Endothelial cell of umbilical vein (primary cell): ENCODE data around the gene DDOST. TPM values are rescaled to one million over a fixed set of nuclear protein-coding genes. Genes with fewer than 3 reads are reported as not detected.

Experiments
- BruUV-seq: library from RNA; stranded (reverse); fragments of 400-500 nt; replicated peaks from 2 replicates; lab custom pipeline; 2021; lab: Mats Ljungman, UMichigan
- CTCF ChIA-PET: fragments of 300-600, 350-600 bp; sonication (Branson Sonifier 250); formaldehyde crosslinking; loops from one replicate; lab custom pipeline; 2021; ENCODE audit warnings: antibody characterized with exemption, inconsistent platforms; lab: Charles Lee
- POLR2A ChIA-PET: fragments of 300-600, 350-600 bp; sonication (Branson Sonifier 250); formaldehyde crosslinking; loops from one replicate; lab custom pipeline; 2021; ENCODE audit warnings: antibody characterized with exemption, inconsistent platforms; lab: Charles Lee
- DNase-seq: peaks from one replicate; pipeline ENCODE4 v3.0.0-alpha.2; 2011; ENCODE audit warnings: low read depth, low spot score
- FAIRE-seq: peaks from 2 replicates; lab custom pipeline; 2011; peaks lifted over from hg19 to GRCh38; lab: Jason Lieb, UNC
- H2AFZ ChIP-seq: 2 replicates; pipeline ENCODE4 v1.6.0; 2012; ENCODE audit warnings: low read depth, low read length, control low read depth, inconsistent platforms
- H3K27ac ChIP-seq: 2 replicates; pipeline ENCODE4 v1.5.1; 2011; ENCODE audit warnings: low read depth, mild to moderate bottlenecking, control low read depth, low read length, moderate library complexity; ENCODE audit not compliant: insufficient read depth
- H3K27me3 ChIP-seq, 2 experiments: 2 replicates each; pipeline versions ENCODE4 v1.6.0 to v1.6.1; 2011; ENCODE audit warnings: low read length in 2 of 2, mixed read lengths in 1 of 2; ENCODE audit not compliant: control insufficient read depth in 2 of 2, insufficient read depth in 2 of 2
- H3K36me3 ChIP-seq, 2 experiments: 2 replicates in 1 of 2; 3 replicates in 1 of 2; pipeline ENCODE4 v1.5.1; 2011; ENCODE audit warnings: low read length in 2 of 2, mild to moderate bottlenecking in 1 of 2, moderate library complexity in 1 of 2; ENCODE audit not compliant: control insufficient read depth in 2 of 2, insufficient read depth in 2 of 2; ENCODE audit errors: extremely low read depth in 1 of 2
- H3K4me1 ChIP-seq: 3 replicates; pipeline ENCODE4 v1.5.1; 2011; ENCODE audit warnings: mild to moderate bottlenecking, low read length; ENCODE audit not compliant: control insufficient read depth, insufficient read depth; ENCODE audit errors: extremely low read depth
- H3K4me2 ChIP-seq: 2 replicates; pipeline ENCODE4 v1.6.1; 2011; ENCODE audit warnings: low read length, control low read depth, mixed read lengths; ENCODE audit not compliant: insufficient read depth
- H3K4me3 ChIP-seq, 3 experiments: fragments of 200-600 bp in 1 of 3; sonication (generic), shearing (Covaris generic) in 1 of 3; replicated peaks in 1 of 3; 2 replicates each; pipeline ENCODE4 v1.5.1; 2011 to 2016; ENCODE audit warnings: control low read depth in 3 of 3, low read length in 3 of 3, mild to moderate bottlenecking in 2 of 3, inconsistent platforms in 1 of 3, low read depth in 1 of 3, moderate library complexity in 1 of 3; ENCODE audit not compliant: insufficient read depth in 1 of 3
- H3K79me2 ChIP-seq: 2 replicates; pipeline ENCODE4 v1.6.0; 2012; ENCODE audit warnings: low read length, inconsistent platforms; ENCODE audit not compliant: control insufficient read depth, insufficient read depth
- H3K9ac ChIP-seq: replicated peaks from 2 replicates; pipeline ENCODE3; 2011; ENCODE audit warnings: low read length, control low read depth; ENCODE audit not compliant: insufficient read depth; ENCODE audit errors: extremely low read depth
- H3K9me1 ChIP-seq: replicated peaks from 3 replicates; pipeline ENCODE4 v1.6.0; 2011; ENCODE audit warnings: mild to moderate bottlenecking, low read length; ENCODE audit not compliant: control insufficient read depth, insufficient read depth; ENCODE audit errors: extremely low read depth
- H3K9me3 ChIP-seq: replicated peaks from 2 replicates; pipeline ENCODE4 v1.5.1; 2012; ENCODE audit warnings: low read length, inconsistent platforms; ENCODE audit not compliant: control insufficient read depth, insufficient read depth
- H4K20me1 ChIP-seq: replicated peaks from 2 replicates; pipeline ENCODE3; 2011; ENCODE audit warnings: mild to moderate bottlenecking, low read length; ENCODE audit not compliant: control insufficient read depth, insufficient read depth; ENCODE audit errors: extremely low read depth
- CTCF ChIP-seq, 2 donors: IDR thresholded peaks; 1 replicate in 1 of 2; 2 replicates in 1 of 2; pipeline ENCODE4 v1.5.1; 2011; ENCODE audit warnings: low read length in 2 of 2, mild to moderate bottlenecking in 2 of 2, moderate library complexity in 2 of 2, control low read depth in 1 of 2, inconsistent platforms in 1 of 2, low read depth in 1 of 2; ENCODE audit not compliant: insufficient read depth in 1 of 2; ENCODE audit errors: extremely low read depth in 1 of 2
- EZH2 ChIP-seq: IDR thresholded peaks from 2 replicates; pipeline ENCODE4 v1.6.1; 2012; ENCODE audit warnings: borderline replicate concordance, low read depth, mild to moderate bottlenecking, moderate library complexity, low read length, inconsistent platforms; ENCODE audit not compliant: severe bottlenecking
- FOS ChIP-seq: IDR thresholded peaks from 2 replicates; pipeline ENCODE4 v1.6.1; 2011; ENCODE audit warnings: mild to moderate bottlenecking, low read length, moderate library complexity, borderline replicate concordance; ENCODE audit not compliant: insufficient read depth
- GATA2 ChIP-seq: IDR thresholded peaks from 2 replicates; pipeline ENCODE4 v1.7.0; 2011; ENCODE audit warnings: low read depth, mild to moderate bottlenecking, moderate library complexity, mixed read lengths, low read length; ENCODE audit not compliant: insufficient read length, insufficient read depth
- JUN ChIP-seq: IDR thresholded peaks from 2 replicates; pipeline ENCODE4 v1.6.1; 2011; ENCODE audit warnings: borderline replicate concordance, low read depth; ENCODE audit not compliant: insufficient read length, insufficient read depth
- MAX ChIP-seq: IDR thresholded peaks from 2 replicates; pipeline ENCODE4 v1.6.1; 2011; ENCODE audit not compliant: insufficient read depth, insufficient read length
- MYC ChIP-seq: IDR thresholded peaks from one replicate; pipeline ENCODE4 v1.6.1; 2011; ENCODE audit warnings: mild to moderate bottlenecking, low read depth, low read length
- POLR2A ChIP-seq: IDR thresholded peaks from 2 replicates; pipeline ENCODE4 v1.6.1; 2012; ENCODE audit warnings: low read depth, mild to moderate bottlenecking, control low read depth, low read length
- POLR2AphosphoS5 ChIP-seq: IDR thresholded peaks from 2 replicates; pipeline ENCODE4 v1.6.1; 2012; ENCODE audit warnings: low read depth, mild to moderate bottlenecking, control low read depth, low read length, moderate library complexity; ENCODE audit not compliant: insufficient read depth
- dilution Hi-C: fragments of 300-500 bp; cut with MboI; formaldehyde crosslinking; loops from one replicate; pipeline ENCODE4 v1.15.0; 2019; ENCODE audit warnings: low sequenced_read_pairs; ENCODE audit not compliant: extremely low pct_ligation_motif_present
- intact Hi-C: fragments of 100-400 bp; cut with micrococcal nuclease; formaldehyde crosslinking; loops from one replicate; pipeline ENCODE4 v1.10.0; 2022
- polyA plus RNA-seq, 4 experiments: library from polyadenylated mRNA; depleted of rRNA in 3 of 4; stranded (reverse) in 3 of 4; unstranded in 1 of 4; fragments of >200 nt; gene quantifications; 2 replicates each; pipeline versions ENCODE4 v1.2.1 to v1.2.3, GENCODE V29; 2011 to 2012; ENCODE audit warnings: missing spikeins in 1 of 4
- total RNA-seq: library from RNA; stranded (reverse); gene quantifications from 2 replicates; pipeline ENCODE4 v1.2.3, GENCODE V29; 2021

DDOST gene
- total and polyA plus RNA-seq, 2 donors (not counting 3 experiments of a cell fraction or from before 2014, with no cell fraction given) = 319 to 533 TPM

- ChIA-PET CTCF (no interaction called here), POLR2A (no interaction called here)
- TF ChIP-seq POLR2AphosphoS5 (no peak), POLR2A (no peak), CTCF (IDR thresholded peaks at IDR 0.05; ENCODE audit: extremely low read depth in 1 of 2, insufficient read depth in 1 of 2, low read depth in 1 of 2, low read length in 2 of 2) (no peak), JUN (no peak), MYC (no peak), FOS (no peak), MAX (no peak), GATA2 (no peak), EZH2 (no peak)
- no peaks in the 10 kb centered on the region for H3K27me3 ChIP-seq
- H3K9me3 ChIP-seq = no peaks in the 10 kb centered on the region
- no peak for FAIRE-seq
- no peak overlapping the region for H3K4me3 ChIP-seq
- no peak overlapping the region for H3K4me2 ChIP-seq
- no peak for DNase-seq
- intact Hi-C loops = no loop called here
- H3K79me2 ChIP-seq = peaks cover 40% of the 10 kb centered on the region
- H2AFZ ChIP-seq = no peak overlapping the region
- no peak overlapping the region for H3K9ac ChIP-seq
- no peaks in the 10 kb centered on the region for H4K20me1 ChIP-seq
- H3K4me1 ChIP-seq = peaks cover 18% of the 10 kb centered on the region
- dilution Hi-C loops = no loop called here
- H3K27ac ChIP-seq = no peak overlapping the region
- BruUV-seq = no TSS peak
- peaks cover 7 to 45% of the 10 kb centered on the region in 2 experiments for H3K36me3 ChIP-seq
- no peaks in the 10 kb centered on the region for H3K9me1 ChIP-seq
Observed at GRCh38 chr1:20657024-20657423, 4.1 kb downstream of the DDOST start.
